ENCODE measurements around the gene SUPV3L1. TPM values are rescaled to one million over a fixed set of nuclear protein-coding genes. Genes with fewer than 3 reads are reported as not detected.

Gene SUPV3L1
- total and polyA plus RNA-seq, 9 of the 15 experiments (the other 6 are each of a cell fraction or from before 2014, with no cell fraction given), result 45.2 to 156 (median 92.6) TPM

DNA sequence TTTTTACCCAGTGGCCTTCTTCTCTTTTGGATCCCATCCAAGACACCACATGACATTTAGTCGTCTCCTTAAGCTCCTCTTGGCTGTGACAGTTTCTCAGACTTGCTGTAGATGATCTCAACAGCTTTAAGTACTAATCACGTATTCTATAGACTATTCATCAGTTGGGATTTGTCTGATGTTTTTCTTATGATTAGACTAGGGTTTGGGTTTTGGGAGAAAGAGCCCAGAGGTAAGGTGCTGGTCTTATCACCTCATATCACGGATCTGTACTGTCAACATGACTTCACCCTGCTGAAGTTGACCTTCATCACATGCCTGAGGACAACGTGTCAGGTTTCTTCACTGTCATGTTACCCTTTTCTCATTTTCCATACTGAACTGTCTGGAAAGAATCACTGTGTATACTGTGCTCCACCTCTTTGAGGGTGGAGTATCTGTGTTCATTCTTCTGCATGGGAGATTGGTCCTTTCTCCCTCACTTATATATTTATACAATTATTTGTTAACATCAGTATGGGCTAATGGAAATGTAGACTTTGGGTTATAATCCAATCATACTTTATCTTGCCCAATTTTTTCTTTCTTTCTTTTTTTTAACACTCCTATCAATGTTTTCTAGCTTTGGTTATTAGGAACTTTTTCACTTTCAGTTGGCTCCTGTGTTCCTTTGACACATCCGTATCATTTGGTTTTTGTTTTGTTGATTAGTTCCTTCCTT is 33.7 kb downstream of the SUPV3L1 start (continued):
- TF ChIP-seq NFRKB (IDR thresholded peaks at IDR 0.05; ENCODE audit: low read depth), result peak; percentile 67; the same call in 1 of the 2 replicates
- TF ChIP-seq, protein P1, sequence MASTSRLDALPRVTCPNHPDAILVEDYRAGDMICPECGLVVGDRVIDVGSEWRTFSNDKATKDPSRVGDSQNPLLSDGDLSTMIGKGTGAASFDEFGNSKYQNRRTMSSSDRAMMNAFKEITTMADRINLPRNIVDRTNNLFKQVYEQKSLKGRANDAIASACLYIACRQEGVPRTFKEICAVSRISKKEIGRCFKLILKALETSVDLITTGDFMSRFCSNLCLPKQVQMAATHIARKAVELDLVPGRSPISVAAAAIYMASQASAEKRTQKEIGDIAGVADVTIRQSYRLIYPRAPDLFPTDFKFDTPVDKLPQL (IDR thresholded peaks at IDR 0.05; ENCODE audit: extremely low read depth, insufficient read length), result no peak
- no peak for TF ChIP-seq TCF7 (IDR thresholded peaks at IDR 0.05; ENCODE audit: borderline replicate concordance)
- peak; percentile 79; the same call in 1 of the 2 replicates for TF ChIP-seq MYC (IDR thresholded peaks at IDR 0.05; ENCODE audit: low read depth, low read length)
- no peak for TF ChIP-seq MYC (CRISPR knock-in tag; IDR thresholded peaks at IDR 0.05; ENCODE audit: borderline replicate concordance, low read depth)
- TF ChIP-seq, protein P2, sequence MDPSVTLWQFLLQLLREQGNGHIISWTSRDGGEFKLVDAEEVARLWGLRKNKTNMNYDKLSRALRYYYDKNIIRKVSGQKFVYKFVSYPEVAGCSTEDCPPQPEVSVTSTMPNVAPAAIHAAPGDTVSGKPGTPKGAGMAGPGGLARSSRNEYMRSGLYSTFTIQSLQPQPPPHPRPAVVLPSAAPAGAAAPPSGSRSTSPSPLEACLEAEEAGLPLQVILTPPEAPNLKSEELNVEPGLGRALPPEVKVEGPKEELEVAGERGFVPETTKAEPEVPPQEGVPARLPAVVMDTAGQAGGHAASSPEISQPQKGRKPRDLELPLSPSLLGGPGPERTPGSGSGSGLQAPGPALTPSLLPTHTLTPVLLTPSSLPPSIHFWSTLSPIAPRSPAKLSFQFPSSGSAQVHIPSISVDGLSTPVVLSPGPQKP (CRISPR knock-in tag; IDR thresholded peaks at IDR 0.05), result no peak
- no peak for TF ChIP-seq ZNF24 (IDR thresholded peaks at IDR 0.05)
- TF ChIP-seq, protein P3, sequence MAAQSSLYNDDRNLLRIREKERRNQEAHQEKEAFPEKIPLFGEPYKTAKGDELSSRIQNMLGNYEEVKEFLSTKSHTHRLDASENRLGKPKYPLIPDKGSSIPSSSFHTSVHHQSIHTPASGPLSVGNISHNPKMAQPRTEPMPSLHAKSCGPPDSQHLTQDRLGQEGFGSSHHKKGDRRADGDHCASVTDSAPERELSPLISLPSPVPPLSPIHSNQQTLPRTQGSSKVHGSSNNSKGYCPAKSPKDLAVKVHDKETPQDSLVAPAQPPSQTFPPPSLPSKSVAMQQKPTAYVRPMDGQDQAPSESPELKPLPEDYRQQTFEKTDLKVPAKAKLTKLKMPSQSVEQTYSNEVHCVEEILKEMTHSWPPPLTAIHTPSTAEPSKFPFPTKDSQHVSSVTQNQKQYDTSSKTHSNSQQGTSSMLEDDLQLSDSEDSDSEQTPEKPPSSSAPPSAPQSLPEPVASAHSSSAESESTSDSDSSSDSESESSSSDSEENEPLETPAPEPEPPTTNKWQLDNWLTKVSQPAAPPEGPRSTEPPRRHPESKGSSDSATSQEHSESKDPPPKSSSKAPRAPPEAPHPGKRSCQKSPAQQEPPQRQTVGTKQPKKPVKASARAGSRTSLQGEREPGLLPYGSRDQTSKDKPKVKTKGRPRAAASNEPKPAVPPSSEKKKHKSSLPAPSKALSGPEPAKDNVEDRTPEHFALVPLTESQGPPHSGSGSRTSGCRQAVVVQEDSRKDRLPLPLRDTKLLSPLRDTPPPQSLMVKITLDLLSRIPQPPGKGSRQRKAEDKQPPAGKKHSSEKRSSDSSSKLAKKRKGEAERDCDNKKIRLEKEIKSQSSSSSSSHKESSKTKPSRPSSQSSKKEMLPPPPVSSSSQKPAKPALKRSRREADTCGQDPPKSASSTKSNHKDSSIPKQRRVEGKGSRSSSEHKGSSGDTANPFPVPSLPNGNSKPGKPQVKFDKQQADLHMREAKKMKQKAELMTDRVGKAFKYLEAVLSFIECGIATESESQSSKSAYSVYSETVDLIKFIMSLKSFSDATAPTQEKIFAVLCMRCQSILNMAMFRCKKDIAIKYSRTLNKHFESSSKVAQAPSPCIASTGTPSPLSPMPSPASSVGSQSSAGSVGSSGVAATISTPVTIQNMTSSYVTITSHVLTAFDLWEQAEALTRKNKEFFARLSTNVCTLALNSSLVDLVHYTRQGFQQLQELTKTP (IDR thresholded peaks at IDR 0.05; ENCODE audit: low read depth in 1 of 2, partially characterized antibody in 2 of 2), result peak in 1 of 2 experiments; percentile 84
- no peak for TF ChIP-seq HIVEP1 (CRISPR knock-in tag; IDR thresholded peaks at IDR 0.05)
- peak in 1 of 2 experiments; percentile 12; a peak in 1 of 4 replicates for TF ChIP-seq KDM1A (IDR thresholded peaks at IDR 0.05)
- peak; percentile 95; the same call in 1 of the 2 replicates for TF ChIP-seq ZNF175 (CRISPR knock-in tag; IDR thresholded peaks at IDR 0.05; ENCODE audit: low read depth)
- TF ChIP-seq NRF1 (conservative IDR thresholded peaks at IDR 0.05 in 1 of 2, IDR thresholded peaks at IDR 0.05 in 1 of 2), result 0 out of 4 replicates have a peak, but pooled peaks of 1 of the 2 experiments have one; percentile 34
- peak; percentile 93 to 95 for TF ChIP-seq FOXK2 (conservative IDR thresholded peaks at IDR 0.05 in 1 of 2, IDR thresholded peaks at IDR 0.05 in 1 of 2; ENCODE audit: low read depth in 2 of 2)
- TF ChIP-seq ZNF282 (CRISPR knock-in tag; IDR thresholded peaks at IDR 0.05), result no peak
- TF ChIP-seq TCFL5 (CRISPR knock-in tag; conservative IDR thresholded peaks at IDR 0.05), result no peak
- TF ChIP-seq PHF8 (IDR thresholded peaks at IDR 0.05; ENCODE audit: borderline replicate concordance, low read length), result no peak
- no peak for TF ChIP-seq PCBP1 (IDR thresholded peaks at IDR 0.05; ENCODE audit: low read depth, low read length, poor library complexity, severe bottlenecking)
- TF ChIP-seq HDAC2 (IDR thresholded peaks at IDR 0.05), result peak; percentile 71; the same call in 1 of the 2 replicates
- TF ChIP-seq ZNF143 (CRISPR knock-in tag; IDR thresholded peaks at IDR 0.05), result no peak
- TF ChIP-seq ZNF431 (CRISPR knock-in tag; IDR thresholded peaks at IDR 0.05), result no peak
- no peak for TF ChIP-seq TCF3 (CRISPR knock-in tag; IDR thresholded peaks at IDR 0.05)
- TF ChIP-seq RBFOX2 (IDR thresholded peaks at IDR 0.05; ENCODE audit: low read depth, low read length), result no peak
- peak in 1 of 2 experiments; percentile 63; a peak in 1 of 4 replicates for TF ChIP-seq TEAD1 (CRISPR knock-in tag; IDR thresholded peaks at IDR 0.05)

Measured in K562 (cell line).